Endothelial cell of umbilical vein (primary cell): ENCODE data around the gene SLC38A2.

ENCODE experiments used
- EZH2 ChIP-seq: IDR thresholded peaks from 2 replicates; pipeline ENCODE4 v1.6.1; 2012; ENCODE audit warnings: borderline replicate concordance, low read depth, mild to moderate bottlenecking, moderate library complexity, low read length, inconsistent platforms; ENCODE audit not compliant: severe bottlenecking
- GATA2 ChIP-seq: IDR thresholded peaks from 2 replicates; pipeline ENCODE4 v1.7.0; 2011; ENCODE audit warnings: low read depth, mild to moderate bottlenecking, moderate library complexity, mixed read lengths, low read length; ENCODE audit not compliant: insufficient read length, insufficient read depth
- JUN ChIP-seq: IDR thresholded peaks from 2 replicates; pipeline ENCODE4 v1.6.1; 2011; ENCODE audit warnings: borderline replicate concordance, low read depth; ENCODE audit not compliant: insufficient read length, insufficient read depth
- MAX ChIP-seq: IDR thresholded peaks from 2 replicates; pipeline ENCODE4 v1.6.1; 2011; ENCODE audit not compliant: insufficient read depth, insufficient read length
- POLR2A ChIP-seq: IDR thresholded peaks from 2 replicates; pipeline ENCODE4 v1.6.1; 2012; ENCODE audit warnings: low read depth, mild to moderate bottlenecking, control low read depth, low read length
- POLR2AphosphoS5 ChIP-seq: IDR thresholded peaks from 2 replicates; pipeline ENCODE4 v1.6.1; 2012; ENCODE audit warnings: low read depth, mild to moderate bottlenecking, control low read depth, low read length, moderate library complexity; ENCODE audit not compliant: insufficient read depth
- TF ChIP-seq, protein P1 (sequence below), 2 donors: IDR thresholded peaks; 1 replicate in 1 of 2; 2 replicates in 1 of 2; pipeline ENCODE4 v1.5.1; 2011; ENCODE audit warnings: low read length in 2 of 2, mild to moderate bottlenecking in 2 of 2, moderate library complexity in 2 of 2, control low read depth in 1 of 2, inconsistent platforms in 1 of 2, low read depth in 1 of 2; ENCODE audit not compliant: insufficient read depth in 1 of 2; ENCODE audit errors: extremely low read depth in 1 of 2

DNA sequence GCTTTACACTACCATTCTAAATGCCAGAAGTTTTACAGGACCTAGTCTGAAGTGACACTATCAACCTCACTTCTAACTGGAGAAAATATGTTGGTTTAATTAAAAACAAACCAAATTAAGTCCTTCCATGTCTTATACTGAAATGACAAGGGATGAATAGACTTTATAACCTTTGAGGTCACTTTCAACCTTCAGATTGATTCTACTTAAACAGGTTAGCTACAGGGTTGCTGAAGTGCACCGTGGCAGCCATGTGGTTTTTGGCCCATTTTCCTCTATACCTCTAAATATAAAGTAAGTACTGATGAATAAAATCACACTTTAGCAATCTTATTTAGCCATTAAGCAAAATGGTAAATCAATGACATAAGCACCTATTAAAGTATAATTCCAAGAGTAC is 3.9 kb downstream of the SLC38A2 start:
- TF ChIP-seq JUN (no peak), POLR2AphosphoS5 (no peak), POLR2A (no peak), MAX (no peak), EZH2 (no peak), GATA2 (no peak)
- TF ChIP-seq, protein P1, sequence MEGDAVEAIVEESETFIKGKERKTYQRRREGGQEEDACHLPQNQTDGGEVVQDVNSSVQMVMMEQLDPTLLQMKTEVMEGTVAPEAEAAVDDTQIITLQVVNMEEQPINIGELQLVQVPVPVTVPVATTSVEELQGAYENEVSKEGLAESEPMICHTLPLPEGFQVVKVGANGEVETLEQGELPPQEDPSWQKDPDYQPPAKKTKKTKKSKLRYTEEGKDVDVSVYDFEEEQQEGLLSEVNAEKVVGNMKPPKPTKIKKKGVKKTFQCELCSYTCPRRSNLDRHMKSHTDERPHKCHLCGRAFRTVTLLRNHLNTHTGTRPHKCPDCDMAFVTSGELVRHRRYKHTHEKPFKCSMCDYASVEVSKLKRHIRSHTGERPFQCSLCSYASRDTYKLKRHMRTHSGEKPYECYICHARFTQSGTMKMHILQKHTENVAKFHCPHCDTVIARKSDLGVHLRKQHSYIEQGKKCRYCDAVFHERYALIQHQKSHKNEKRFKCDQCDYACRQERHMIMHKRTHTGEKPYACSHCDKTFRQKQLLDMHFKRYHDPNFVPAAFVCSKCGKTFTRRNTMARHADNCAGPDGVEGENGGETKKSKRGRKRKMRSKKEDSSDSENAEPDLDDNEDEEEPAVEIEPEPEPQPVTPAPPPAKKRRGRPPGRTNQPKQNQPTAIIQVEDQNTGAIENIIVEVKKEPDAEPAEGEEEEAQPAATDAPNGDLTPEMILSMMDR (IDR thresholded peaks at IDR 0.05; ENCODE audit: extremely low read depth in 1 of 2, insufficient read depth in 1 of 2, low read depth in 1 of 2, low read length in 2 of 2), result no peak
